Adrenal gland (tissue), 12 donors: ENCODE results near the gene SIKE1. TPM values are rescaled to one million over a fixed set of nuclear protein-coding genes. Genes with fewer than 3 reads are reported as not detected.
"Not testable (repeated sequence)": the region's sequence is repeated elsewhere in the genome, so short reads cannot be mapped to it uniquely, and the experiment has no call there.

Experiments
- DNase-seq, 7 donors: peaks; one replicate each; pipeline ENCODE4 v3.0.0-alpha.2; 2019 to 2020
- H3K27ac ChIP-seq, 5 donors: fragments of 200-600 bp; sonication (generic) in 4 of 5; 1 replicate in 3 of 5; 2 replicates in 2 of 5; pipeline versions ENCODE4 v1.5.1 to v1.8.0; 2016 to 2020; ENCODE audit warnings: mild to moderate bottlenecking in 1 of 5
- H3K27me3 ChIP-seq: fragments of 200-600 bp; 2 replicates; pipeline ENCODE4 v1.8.0; 2021
- H3K36me3 ChIP-seq, 2 donors: fragments of 200-600 bp; replicated peaks in 1 of 2; 1 replicate in 1 of 2; 2 replicates in 1 of 2; pipeline versions ENCODE4 v1.5.1 to v1.8.0; 2018 to 2022
- H3K4me1 ChIP-seq, 2 donors: fragments of 200-600 bp; replicated peaks in 1 of 2; 1 replicate in 1 of 2; 2 replicates in 1 of 2; pipeline versions ENCODE4 v1.5.1 to v1.8.0; 2018 to 2021
- H3K4me3 ChIP-seq, 4 donors: fragments of 200-600 bp; sonication (generic) in 3 of 4; one replicate each; pipeline ENCODE4 v1.5.1; 2016 to 2018
- H3K9me3 ChIP-seq, 3 donors: fragments of 200-600 bp; sonication (generic) in 1 of 3; replicated peaks in 1 of 3; 1 replicate in 2 of 3; 2 replicates in 1 of 3; pipeline versions ENCODE4 v1.5.1 to v1.8.0; 2016 to 2021
- POLR2A ChIP-seq, 2 donors: fragments of 450-650 bp; IDR thresholded peaks; one replicate each; pipeline ENCODE4 v1.6.1; 2017; ENCODE audit warnings: antibody characterized with exemption in 2 of 2, mild to moderate bottlenecking in 2 of 2, moderate library complexity in 1 of 2
- WGBS, 4 donors: extraction: QIAGEN DNeasy Blood & Tissue Kit in 2 of 4; methylation state at CpG; one replicate each; pipeline versions ENCODE4 v1.1.5 to v1.1.7; 2013 to 2017; 5-methylcytosine and 5-hydroxymethylcytosine counted together
- intact Hi-C, 2 donors: fragments of 100-400 bp; cut with DNase I; formaldehyde crosslinking; loops; one replicate each; pipeline versions ENCODE4 v1.14.1 to v1.15.0; 2022 to 2023
- polyA plus RNA-seq, 3 donors: library from polyadenylated mRNA; stranded (reverse); fragments of 200-250 nt in 2 of 3; fragments of 350-450 nt in 1 of 3; fragmentation: Illumina TruSeq in 1 of 3; extraction: RNeasy Lipid Tissue Mini Kit (QIAGEN cat#74804) in 1 of 3; gene quantifications; one replicate each; pipeline ENCODE4 v1.2.3, GENCODE V29; 2013 to 2014
- total RNA-seq, 9 donors: library from RNA; depleted of rRNA in 4 of 9; stranded (reverse); fragments of >200 nt in 4 of 9; fragments of 120-200 nt in 1 of 9; fragmentation: NEBNext Ultra II Directional in 1 of 9; extraction: Animal tissue kit (Norgen Biotek cat#: 25700) in 1 of 9; gene quantifications; one replicate each; pipeline versions ENCODE4 v1.1.0 to v1.2.4, GENCODE V29; 2013 to 2023
- TF ChIP-seq, protein P1 (sequence below), 6 experiments: fragments of 450-650 bp in 4 of 6; fragments of 200-600 bp in 2 of 6; sonication (generic) in 1 of 6; IDR thresholded peaks; 1 replicate in 5 of 6; 2 replicates in 1 of 6; pipeline versions ENCODE4 v1.5.1 to v1.8.0; 2016 to 2021; ENCODE audit warnings: antibody characterized with exemption in 6 of 6, mild to moderate bottlenecking in 2 of 6, moderate library complexity in 1 of 6
- donor health status: healthy with polysubstance abuse.
- donor health status: Bipolar disorder and iron deficiency.
- donor health status: DM: yes; HTN: yes; CAD: no.
- donor health status: DM: no; HTN: no; CAD: no.
- donor health status: DM: no; HTN: no; CAD: no.
- donor health status: DM: yes; HTN: yes; CAD: no.

SIKE1 gene
- total and polyA plus RNA-seq, 12 donors: 9.9 to 91.2 (median 33.0) TPM

DNA sequence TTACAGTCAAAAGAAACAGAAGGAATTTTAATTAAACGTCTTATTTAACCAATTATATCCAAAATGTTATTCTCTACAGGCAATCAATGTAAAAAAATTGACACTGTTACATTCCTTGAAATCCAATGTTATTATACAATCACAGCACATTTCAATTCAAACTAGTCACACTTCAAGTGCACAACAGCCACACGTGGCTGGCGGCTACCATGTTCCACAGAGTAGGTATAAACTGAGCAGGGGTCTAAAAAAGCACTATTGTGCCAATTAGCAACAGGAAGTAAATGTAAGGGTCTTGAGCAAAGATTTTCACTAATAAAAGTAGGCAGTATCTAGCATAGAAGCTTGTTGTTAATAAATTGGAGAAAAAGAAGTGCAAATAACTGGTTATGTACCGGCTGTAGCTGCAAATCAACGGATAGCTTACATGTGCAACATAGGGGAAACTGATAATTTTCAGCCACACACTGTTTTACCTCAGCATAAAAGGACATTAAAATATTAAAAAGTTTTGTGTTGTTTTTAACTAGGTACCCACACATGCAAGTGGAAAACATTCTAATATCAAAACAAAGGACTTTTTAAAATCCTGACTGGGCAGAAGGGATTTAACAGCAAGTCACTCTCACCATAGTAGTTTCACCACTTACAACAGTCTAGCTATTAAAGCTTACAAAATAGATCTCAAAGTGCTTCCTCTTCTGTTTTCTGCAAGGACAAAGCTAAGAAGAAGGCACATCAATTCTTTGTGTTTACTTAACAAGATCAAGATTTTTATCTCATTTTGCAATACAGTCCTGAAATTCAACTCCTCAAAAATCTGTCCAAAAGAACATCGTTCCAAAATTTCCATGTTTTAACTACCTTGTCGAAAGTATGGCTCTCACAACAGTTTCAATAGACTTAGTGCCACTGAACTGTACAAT, 25.2 kb downstream of the SIKE1 start:
- peak overlapping the region in 3 of 5 donors; percentile 40 to 100 (median 99) for H3K27ac ChIP-seq
- 30 to 32% (median 31%) methylated on average over 7 of the region's 7 CpGs for WGBS, 4 donors
- DNase-seq: no peak
- TF ChIP-seq, protein P1, sequence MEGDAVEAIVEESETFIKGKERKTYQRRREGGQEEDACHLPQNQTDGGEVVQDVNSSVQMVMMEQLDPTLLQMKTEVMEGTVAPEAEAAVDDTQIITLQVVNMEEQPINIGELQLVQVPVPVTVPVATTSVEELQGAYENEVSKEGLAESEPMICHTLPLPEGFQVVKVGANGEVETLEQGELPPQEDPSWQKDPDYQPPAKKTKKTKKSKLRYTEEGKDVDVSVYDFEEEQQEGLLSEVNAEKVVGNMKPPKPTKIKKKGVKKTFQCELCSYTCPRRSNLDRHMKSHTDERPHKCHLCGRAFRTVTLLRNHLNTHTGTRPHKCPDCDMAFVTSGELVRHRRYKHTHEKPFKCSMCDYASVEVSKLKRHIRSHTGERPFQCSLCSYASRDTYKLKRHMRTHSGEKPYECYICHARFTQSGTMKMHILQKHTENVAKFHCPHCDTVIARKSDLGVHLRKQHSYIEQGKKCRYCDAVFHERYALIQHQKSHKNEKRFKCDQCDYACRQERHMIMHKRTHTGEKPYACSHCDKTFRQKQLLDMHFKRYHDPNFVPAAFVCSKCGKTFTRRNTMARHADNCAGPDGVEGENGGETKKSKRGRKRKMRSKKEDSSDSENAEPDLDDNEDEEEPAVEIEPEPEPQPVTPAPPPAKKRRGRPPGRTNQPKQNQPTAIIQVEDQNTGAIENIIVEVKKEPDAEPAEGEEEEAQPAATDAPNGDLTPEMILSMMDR (IDR thresholded peaks at IDR 0.05): no peak
- no peak for TF ChIP-seq POLR2A (IDR thresholded peaks at IDR 0.05)
- intact Hi-C loops: no loop called here
- H3K27me3 ChIP-seq: no peaks in the 10 kb centered on the region
- H3K36me3 ChIP-seq: no peaks in the 10 kb centered on the region
- H3K4me1 ChIP-seq: peaks cover 48 to 69% of the 10 kb centered on the region in 2 donors
- peak overlapping the region in 1 of 4 donors; percentile 94 for H3K4me3 ChIP-seq
- no peaks in the 10 kb centered on the region for H3K9me3 ChIP-seq

DNA sequence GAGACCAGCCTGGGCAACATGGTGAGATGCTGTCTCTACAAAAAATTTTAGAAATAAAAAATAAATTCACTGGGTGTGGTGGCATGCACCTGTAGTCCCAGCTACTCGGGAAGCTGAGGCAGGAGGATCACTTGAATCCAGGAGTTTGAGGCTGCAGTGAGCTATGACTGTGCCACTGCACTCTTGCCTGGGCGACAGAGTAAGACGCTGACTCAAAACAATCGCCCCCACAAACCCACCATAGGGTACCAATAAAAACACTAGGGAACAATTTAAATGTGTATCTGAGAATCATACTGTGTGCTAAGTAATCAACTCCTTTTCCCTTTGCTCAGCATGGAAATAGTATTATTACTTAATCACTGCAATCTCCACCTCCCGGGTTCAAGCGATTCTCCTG, 26.8 kb downstream of the SIKE1 start:
- H3K4me3 ChIP-seq, H3K9me3 ChIP-seq, H3K27me3 ChIP-seq, H3K27ac ChIP-seq, intact Hi-C loops, DNase-seq: not testable (repeated sequence)
- Histone ChIP-seq H3K4me1 (peaks cover 48 to 79% of the 10 kb centered on the region in 2 donors), H3K36me3 (peaks cover 0 to 14% of the 10 kb centered on the region in 2 donors)
- WGBS, 4 donors: 81 to 92% (median 90%) methylated on average over 6 of the region's 6 CpGs

DNA sequence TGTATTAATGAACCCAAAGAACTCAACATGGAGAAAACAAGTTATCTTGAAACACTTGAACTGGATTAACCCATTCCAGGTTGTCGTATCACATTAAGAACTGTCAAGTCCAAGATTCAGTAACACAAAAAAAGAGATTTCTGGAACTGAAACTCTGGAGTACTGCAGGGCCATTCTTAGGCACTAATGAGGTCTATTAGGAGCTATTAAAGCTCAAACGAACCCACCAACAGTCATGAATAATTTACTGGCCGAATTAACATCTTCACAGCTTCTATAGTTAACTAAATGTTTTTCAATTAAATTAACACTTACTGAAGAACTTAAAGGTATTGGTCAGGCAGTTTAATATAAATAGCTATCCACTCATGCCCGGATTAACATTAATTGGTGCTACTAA, 27.3 kb downstream of the SIKE1 start:
- TF ChIP-seq POLR2A (IDR thresholded peaks at IDR 0.05): no peak
- TF ChIP-seq, protein P1 (IDR thresholded peaks at IDR 0.05): no peak
- H3K9me3 ChIP-seq: no peaks in the 10 kb centered on the region
- no peaks in the 10 kb centered on the region for H3K27me3 ChIP-seq
- intact Hi-C loops: no loop called here
- H3K27ac ChIP-seq: no peak overlapping the region
- 65 to 70% (median 68%) methylated on average over 4 of the region's 4 CpGs for WGBS, 4 donors
- H3K4me3 ChIP-seq: no peak overlapping the region
- peaks cover 45 to 78% of the 10 kb centered on the region in 2 donors for H3K4me1 ChIP-seq
- H3K36me3 ChIP-seq: peaks cover 0 to 19% of the 10 kb centered on the region in 2 donors
- no peak for DNase-seq

DNA sequence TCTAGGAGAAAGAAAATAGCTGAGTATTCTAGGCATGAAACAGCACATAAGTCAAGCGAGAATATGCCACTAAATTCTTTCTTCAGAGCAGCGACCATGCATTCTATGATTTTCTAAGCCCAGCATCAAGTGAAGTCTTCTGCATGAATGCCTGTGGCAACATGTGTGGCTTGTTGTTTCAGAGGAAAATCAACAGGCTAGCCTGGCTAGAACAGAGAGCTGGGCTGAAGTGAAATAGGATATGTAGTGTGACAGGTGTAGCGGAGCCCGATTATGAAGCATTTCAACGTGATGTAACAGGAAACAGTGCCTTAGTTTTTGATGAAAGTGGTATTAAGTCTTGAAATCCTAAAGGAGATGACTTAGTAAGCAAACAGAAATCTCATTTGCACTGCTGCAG, 29.7 kb downstream of the SIKE1 start:
- Histone ChIP-seq H3K36me3 (peaks cover 0 to 19% of the 10 kb centered on the region in 2 donors), H3K4me1 (peaks cover 49 to 80% of the 10 kb centered on the region in 2 donors), H3K27me3 (no peaks in the 10 kb centered on the region), H3K27ac (no peak overlapping the region), H3K9me3 (no peaks in the 10 kb centered on the region), H3K4me3 (no peak overlapping the region)
- intact Hi-C loops: no loop called here
- 65 to 71% (median 68%) methylated on average over 5 of the region's 5 CpGs for WGBS, 4 donors
- TF ChIP-seq, protein P1 (IDR thresholded peaks at IDR 0.05): no peak
- TF ChIP-seq POLR2A (IDR thresholded peaks at IDR 0.05): no peak
- DNase-seq: no peak
